Measurements from ENCODE around the gene CCBE1. TPM values are rescaled to one million over a fixed set of nuclear protein-coding genes. Genes with fewer than 3 reads are reported as not detected.

Gene CCBE1
- total RNA-seq, 3 donors from 2014 or later = 0.18 TPM; not detected in 2

- Mint-ChIP-seq H3K4me1 (ENCODE audit: low read depth) (no peaks in the 10 kb centered on the region), H3K4me3 (no peak overlapping the region), H3K9me3 (no peaks in the 10 kb centered on the region), H3K36me3 (ENCODE audit: insufficient read depth) (no peaks in the 10 kb centered on the region), H3K27me3 (ENCODE audit: low read depth) (no peaks in the 10 kb centered on the region)
- DNase-seq (no peak), ATAC-seq (no peak)
These were observed 50.8 kb downstream of the CCBE1 start for GRCh38 chr18:59646228-59646962.

GRCh38 chr18:59643740-59644139, 53.5 kb downstream of the CCBE1 start:
- H3K36me3 Mint-ChIP-seq (ENCODE audit: insufficient read depth) = no peaks in the 10 kb centered on the region
- H3K9me3 Mint-ChIP-seq = no peaks in the 10 kb centered on the region
- no peak for DNase-seq
- ATAC-seq = no peak
- no peaks in the 10 kb centered on the region for H3K4me1 Mint-ChIP-seq (ENCODE audit: low read depth)
- H3K27me3 Mint-ChIP-seq (ENCODE audit: low read depth) = peaks cover 2% of the 10 kb centered on the region
- H3K4me3 Mint-ChIP-seq = no peak overlapping the region

GRCh38 chr18:59640721-59641120, 56.5 kb downstream of the CCBE1 start:
- Mint-ChIP-seq H3K36me3 (ENCODE audit: insufficient read depth) (no peaks in the 10 kb centered on the region), H3K4me1 (ENCODE audit: low read depth) (no peaks in the 10 kb centered on the region), H3K9me3 (no peaks in the 10 kb centered on the region), H3K27me3 (ENCODE audit: low read depth) (peaks cover 2% of the 10 kb centered on the region), H3K4me3 (no peak overlapping the region)
- ATAC-seq = no peak
- DNase-seq = no peak

- H3K4me3 Mint-ChIP-seq = no peak overlapping the region
- peaks cover 3% of the 10 kb centered on the region for H3K27me3 Mint-ChIP-seq (ENCODE audit: low read depth)
- no peaks in the 10 kb centered on the region for H3K36me3 Mint-ChIP-seq (ENCODE audit: insufficient read depth)
- DNase-seq (no peak), ATAC-seq (no peak)
- no peaks in the 10 kb centered on the region for H3K4me1 Mint-ChIP-seq (ENCODE audit: low read depth)
- no peaks in the 10 kb centered on the region for H3K9me3 Mint-ChIP-seq
These were observed 57.4 kb downstream of the CCBE1 start for GRCh38 chr18:59639821-59640220.

DNA sequence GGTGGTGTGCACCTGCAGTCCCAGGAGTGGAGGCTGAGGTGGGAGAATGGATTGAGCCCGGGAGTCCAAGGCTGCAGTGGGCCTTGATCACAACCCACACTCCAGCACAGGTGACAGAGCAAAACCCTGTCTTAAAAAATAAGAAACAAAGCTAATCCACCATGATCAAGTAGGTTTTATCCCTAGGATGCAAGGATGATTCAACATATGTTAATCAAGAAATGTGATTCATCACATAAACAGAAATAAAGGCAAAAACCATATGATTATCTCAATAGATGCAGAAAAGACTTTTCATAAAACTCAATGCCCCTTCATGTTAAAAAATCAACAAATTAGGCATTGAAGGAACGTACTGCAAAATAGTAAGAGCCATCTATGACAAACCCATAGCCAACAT, 58.1 kb downstream of the CCBE1 start:
- H3K4me3 Mint-ChIP-seq = no peak overlapping the region
- peaks cover 4% of the 10 kb centered on the region for H3K27me3 Mint-ChIP-seq (ENCODE audit: low read depth)

GRCh38 chr18:59633961-59634485, 63.2 kb downstream of the CCBE1 start:
- Mint-ChIP-seq H3K9me3 (peaks cover 10% of the 10 kb centered on the region), H3K4me3 (no peak overlapping the region)

More for the DNA sequence above, 58.1 kb downstream of the CCBE1 start:
- Mint-ChIP-seq H3K36me3 (ENCODE audit: insufficient read depth) (no peaks in the 10 kb centered on the region), H3K4me1 (ENCODE audit: low read depth) (no peaks in the 10 kb centered on the region), H3K9me3 (no peaks in the 10 kb centered on the region)
- DNase-seq = no peak
- ATAC-seq = no peak

DNA sequence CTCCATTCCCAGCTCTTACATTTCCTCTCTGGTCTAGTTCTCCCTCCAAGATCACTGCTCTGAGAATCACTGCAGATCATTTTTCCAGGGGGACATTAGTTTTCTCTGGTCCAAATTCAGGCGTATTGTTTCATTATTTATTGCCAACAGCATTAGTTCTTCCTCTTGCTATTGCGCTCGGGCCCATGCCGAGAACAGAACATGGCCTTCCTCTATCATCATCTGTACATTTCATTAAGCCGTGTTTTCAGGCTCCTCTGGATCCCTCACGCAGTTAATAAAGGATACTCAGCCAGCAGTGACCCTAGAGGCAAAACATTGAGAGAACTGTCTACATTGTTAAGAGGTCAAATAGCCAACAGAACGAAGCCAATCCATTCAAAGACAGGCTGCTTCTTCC, 63.9 kb downstream of the CCBE1 start:
- peaks cover 5% of the 10 kb centered on the region for H3K27me3 Mint-ChIP-seq (ENCODE audit: low read depth)
- H3K36me3 Mint-ChIP-seq (ENCODE audit: insufficient read depth) = no peaks in the 10 kb centered on the region
- ATAC-seq (no peak), DNase-seq (no peak)
- H3K4me3 Mint-ChIP-seq = no peak overlapping the region
- H3K4me1 Mint-ChIP-seq (ENCODE audit: low read depth) = no peaks in the 10 kb centered on the region
- peaks cover 14% of the 10 kb centered on the region for H3K9me3 Mint-ChIP-seq

More at GRCh38 chr18:59633961-59634485, 63.2 kb downstream of the CCBE1 start:
- ATAC-seq (no peak), DNase-seq (no peak)
- Mint-ChIP-seq H3K4me1 (ENCODE audit: low read depth) (no peaks in the 10 kb centered on the region), H3K27me3 (ENCODE audit: low read depth) (peaks cover 2% of the 10 kb centered on the region), H3K36me3 (ENCODE audit: insufficient read depth) (no peaks in the 10 kb centered on the region)

DNA sequence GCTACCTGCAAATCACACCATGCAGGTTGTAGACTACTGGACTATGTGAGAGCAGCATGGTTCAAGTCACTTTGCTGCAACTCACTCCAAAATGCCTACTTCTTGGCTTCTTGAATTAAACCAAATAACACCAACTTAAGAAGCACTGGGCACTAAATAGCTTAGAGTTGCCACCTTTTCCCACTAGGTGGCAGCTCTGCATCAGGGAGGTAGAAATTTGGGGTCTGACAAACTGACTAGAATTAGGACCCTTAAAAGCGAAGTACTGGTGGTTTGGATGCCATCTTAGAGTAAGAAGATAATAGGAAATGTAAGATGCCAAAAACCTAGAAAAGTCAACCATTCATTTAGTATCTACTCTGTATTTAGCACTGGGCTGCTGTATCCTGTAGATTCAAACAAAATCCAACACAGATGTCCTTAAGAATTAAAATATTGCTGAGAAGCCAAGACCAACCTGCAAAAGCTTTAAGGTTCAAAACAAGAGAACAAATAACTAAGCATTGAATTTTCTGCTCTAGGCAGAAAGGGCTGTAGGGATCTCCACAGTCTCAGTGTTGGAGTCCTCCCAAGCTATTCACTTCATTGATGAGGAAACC, 65.5 kb downstream of the CCBE1 start:
- Mint-ChIP-seq H3K36me3 (ENCODE audit: insufficient read depth) (no peaks in the 10 kb centered on the region), H3K9me3 (peaks cover 14% of the 10 kb centered on the region)
- no peak for DNase-seq

DNA sequence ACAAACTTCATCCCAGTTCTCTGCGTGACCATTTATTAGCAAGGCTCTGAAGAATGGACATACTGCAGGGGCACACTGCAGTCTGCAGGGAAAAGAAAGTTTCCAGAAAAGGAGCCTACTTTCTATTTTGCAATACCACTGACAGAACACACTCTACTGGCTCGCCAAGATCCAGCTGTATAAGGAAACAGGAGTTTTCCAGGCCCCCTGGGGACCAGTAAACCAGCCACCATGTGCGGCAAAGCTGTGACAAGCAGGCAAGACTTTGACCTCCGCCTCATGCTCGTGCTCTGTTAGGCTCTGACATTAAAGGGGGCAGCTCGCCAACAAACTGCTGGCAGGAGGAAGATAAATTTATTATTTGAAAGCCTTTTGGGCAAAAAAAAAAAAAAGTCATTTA, 67.3 kb downstream of the CCBE1 start:
- H3K9me3 Mint-ChIP-seq = peaks cover 14% of the 10 kb centered on the region
- DNase-seq = no peak

More for the DNA sequence above, 65.5 kb downstream of the CCBE1 start:
- Mint-ChIP-seq H3K27me3 (ENCODE audit: low read depth) (peaks cover 5% of the 10 kb centered on the region), H3K4me3 (no peak overlapping the region), H3K4me1 (ENCODE audit: low read depth) (no peaks in the 10 kb centered on the region)
- ATAC-seq = no peak

GRCh38 chr18:59628995-59629394, 68.2 kb downstream of the CCBE1 start:
- H3K27me3 Mint-ChIP-seq (ENCODE audit: low read depth) = peaks cover 3% of the 10 kb centered on the region
- ATAC-seq (no peak), DNase-seq (no peak)
- no peaks in the 10 kb centered on the region for H3K36me3 Mint-ChIP-seq (ENCODE audit: insufficient read depth)
- peaks cover 14% of the 10 kb centered on the region for H3K9me3 Mint-ChIP-seq
- H3K4me3 Mint-ChIP-seq = no peak overlapping the region
- no peaks in the 10 kb centered on the region for H3K4me1 Mint-ChIP-seq (ENCODE audit: low read depth)

More for the DNA sequence above, 67.3 kb downstream of the CCBE1 start:
- ATAC-seq = no peak
- no peaks in the 10 kb centered on the region for H3K4me1 Mint-ChIP-seq (ENCODE audit: low read depth)
- no peak overlapping the region for H3K4me3 Mint-ChIP-seq
- peaks cover 5% of the 10 kb centered on the region for H3K27me3 Mint-ChIP-seq (ENCODE audit: low read depth)
- no peaks in the 10 kb centered on the region for H3K36me3 Mint-ChIP-seq (ENCODE audit: insufficient read depth)

- DNase-seq (no peak), ATAC-seq (no peak)
- no peaks in the 10 kb centered on the region for H3K36me3 Mint-ChIP-seq (ENCODE audit: insufficient read depth)
- no peaks in the 10 kb centered on the region for H3K4me1 Mint-ChIP-seq (ENCODE audit: low read depth)
- peaks cover 14% of the 10 kb centered on the region for H3K9me3 Mint-ChIP-seq
- no peak overlapping the region for H3K4me3 Mint-ChIP-seq
- H3K27me3 Mint-ChIP-seq (ENCODE audit: low read depth) = peaks cover 5% of the 10 kb centered on the region
These were observed 69.8 kb downstream of the CCBE1 start for GRCh38 chr18:59627414-59627813.

DNA sequence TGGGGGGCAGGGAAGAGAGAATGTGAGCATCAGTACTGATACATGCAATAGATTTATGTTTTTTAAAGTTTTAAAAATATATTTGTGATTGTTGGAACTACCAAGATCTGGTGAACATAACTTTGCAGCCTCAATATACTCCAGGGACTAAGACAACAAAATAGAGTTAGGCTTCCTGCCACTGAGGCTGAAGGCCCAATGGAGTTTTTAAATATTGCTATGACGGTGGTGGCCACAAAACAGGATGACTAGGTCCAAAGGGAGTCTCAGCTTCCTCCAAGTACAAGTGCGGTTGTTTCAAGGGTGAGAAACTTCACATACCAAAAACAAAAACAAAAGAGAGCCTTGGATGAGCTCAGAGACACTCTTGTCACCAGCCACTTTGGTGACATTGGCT, 72.9 kb downstream of the CCBE1 start:
- ATAC-seq = no peak
- Mint-ChIP-seq H3K4me3 (no peak overlapping the region), H3K4me1 (ENCODE audit: low read depth) (no peaks in the 10 kb centered on the region), H3K36me3 (ENCODE audit: insufficient read depth) (no peaks in the 10 kb centered on the region), H3K27me3 (ENCODE audit: low read depth) (peaks cover 12% of the 10 kb centered on the region), H3K9me3 (peaks cover 7% of the 10 kb centered on the region)
- no peak for DNase-seq

DNA sequence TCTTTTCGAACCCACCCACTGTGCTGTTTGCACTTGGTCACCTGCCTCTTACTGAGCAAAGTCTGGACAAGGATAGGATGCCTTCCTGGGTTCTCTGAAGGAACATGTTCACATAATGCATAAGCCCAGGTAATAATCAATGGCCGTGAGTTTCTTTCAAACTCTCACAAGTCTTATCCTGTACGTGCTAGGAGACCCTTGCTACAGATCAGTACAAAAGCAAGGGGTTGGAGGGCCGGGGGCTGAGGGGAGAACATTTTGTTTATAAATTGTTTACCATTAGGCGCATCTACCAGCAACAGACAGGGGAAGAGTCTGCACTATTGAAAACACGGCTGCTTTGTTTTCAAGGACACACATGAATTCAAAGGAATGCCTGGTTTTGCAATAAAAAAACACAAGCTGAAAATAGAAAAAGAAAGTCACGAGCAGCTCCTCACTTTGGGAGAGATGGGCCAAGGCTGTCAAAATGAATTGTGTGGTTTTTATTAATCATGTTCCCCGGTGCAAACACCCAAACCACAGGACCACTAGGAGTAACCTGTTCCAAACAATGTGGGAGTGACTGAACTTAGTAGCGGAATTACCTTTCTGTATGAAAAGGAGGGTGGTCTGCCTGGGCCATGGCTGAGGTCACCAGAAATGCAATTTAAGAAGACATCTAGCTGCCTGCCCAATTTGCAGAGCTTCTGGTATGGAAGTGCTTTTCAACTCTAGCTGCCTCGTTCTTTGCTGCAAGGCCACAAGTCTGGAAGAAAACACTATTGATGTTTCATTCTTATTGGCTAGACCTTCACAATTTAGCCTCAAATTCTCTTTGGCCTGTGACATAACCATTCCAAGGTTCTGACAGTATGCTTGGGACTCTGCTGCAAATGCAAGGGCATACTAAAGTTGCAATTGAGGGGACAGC, 73.5 kb downstream of the CCBE1 start:
- ATAC-seq (no peak), DNase-seq (no peak)
- H3K36me3 Mint-ChIP-seq (ENCODE audit: insufficient read depth) = no peaks in the 10 kb centered on the region
- no peak overlapping the region for H3K4me3 Mint-ChIP-seq
- H3K27me3 Mint-ChIP-seq (ENCODE audit: low read depth) = peaks cover 11% of the 10 kb centered on the region
- H3K4me1 Mint-ChIP-seq (ENCODE audit: low read depth) = no peaks in the 10 kb centered on the region
- peaks cover under 1% of the 10 kb centered on the region for H3K9me3 Mint-ChIP-seq

GRCh38 chr18:59621027-59621426, 76.2 kb downstream of the CCBE1 start:
- peaks cover 10% of the 10 kb centered on the region for H3K27me3 Mint-ChIP-seq (ENCODE audit: low read depth)
- no peaks in the 10 kb centered on the region for H3K36me3 Mint-ChIP-seq (ENCODE audit: insufficient read depth)
- no peak for ATAC-seq
- DNase-seq = no peak
- no peaks in the 10 kb centered on the region for H3K4me1 Mint-ChIP-seq (ENCODE audit: low read depth)
- H3K4me3 Mint-ChIP-seq = no peak overlapping the region
- H3K9me3 Mint-ChIP-seq = no peaks in the 10 kb centered on the region
